ENCODE results near the gene USP17L13. TPM values are rescaled to one million over a fixed set of nuclear protein-coding genes. Genes with fewer than 3 reads are reported as not detected.
A peak's percentile ranks its signal among the peaks of the same experiment; 100 is the strongest.
"Not testable (repeated sequence)": the region's sequence is repeated elsewhere in the genome, so short reads cannot be mapped to it uniquely, and the experiment has no call there.

USP17L13 gene
- total RNA-seq, 1 experiment from 2014 or later: not detected

GRCh38 chr4:9238461-9238860, 13.8 kb downstream of the USP17L13 start:
- BruUV-seq (replicated peaks): not testable (repeated sequence)

DNA sequence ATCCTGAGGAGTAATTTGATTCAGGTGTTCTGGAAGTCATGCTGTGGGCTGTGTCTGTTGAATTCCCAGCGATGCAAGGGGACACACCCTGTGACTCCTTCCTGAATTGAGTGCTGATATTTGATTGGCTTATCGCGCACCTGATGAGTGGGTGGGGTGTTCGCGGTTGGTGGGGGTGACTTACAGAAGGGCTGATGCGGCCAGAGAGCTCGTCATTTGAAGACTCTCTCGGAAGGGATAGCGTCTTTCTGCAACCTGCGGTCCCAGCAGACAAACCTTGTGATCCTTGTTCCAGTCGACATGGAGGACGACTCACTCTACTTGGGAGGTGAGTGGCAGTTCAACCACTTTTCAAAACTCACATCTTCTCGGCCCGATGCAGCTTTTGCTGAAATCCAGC, 18.9 kb downstream of the USP17L13 start, which contains the start of gene USP17L17:
USP17L17 (plus strand) TSS at position 301 of the 400 bp plus-strand sequence; CDS start at position 301, 0 bp downstream.
- CTCF ChIA-PET; POLR2A ChIA-PET (ENCODE audit: unreplicated experiment); H3K36me3 ChIP-seq (ENCODE audit: low read depth); BruUV-seq (replicated peaks); DNase-seq; H3F3A ChIP-seq (ENCODE audit: insufficient read depth, low read depth); H3K27ac ChIP-seq; H3K79me2 ChIP-seq (ENCODE audit: low read depth); H3K9me3 ChIP-seq (ENCODE audit: insufficient read depth, low read depth); intact Hi-C loops (cut with micrococcal nuclease; ENCODE audit: unreplicated experiment); H2AFZ ChIP-seq; H3K4me1 ChIP-seq (replicated peaks; ENCODE audit: insufficient read depth); H3K9me2 ChIP-seq (ENCODE audit: insufficient read depth); H3K4me2 ChIP-seq; H3K27me3 ChIP-seq (ENCODE audit: insufficient read depth, low read depth); H3K4me3 ChIP-seq; H4K20me1 ChIP-seq (ENCODE audit: insufficient read depth): not testable (repeated sequence)

More at GRCh38 chr4:9238461-9238860, 13.8 kb downstream of the USP17L13 start:
- CTCF ChIA-PET; H3K27me3 ChIP-seq (ENCODE audit: insufficient read depth, low read depth); H3K9me3 ChIP-seq (ENCODE audit: insufficient read depth, low read depth); H3F3A ChIP-seq (ENCODE audit: insufficient read depth, low read depth); H3K4me1 ChIP-seq (replicated peaks; ENCODE audit: insufficient read depth); H4K20me1 ChIP-seq (ENCODE audit: insufficient read depth); H3K79me2 ChIP-seq (ENCODE audit: low read depth); H2AFZ ChIP-seq; H3K4me2 ChIP-seq; H3K4me3 ChIP-seq; DNase-seq; POLR2A ChIA-PET (ENCODE audit: unreplicated experiment); intact Hi-C loops (cut with micrococcal nuclease; ENCODE audit: unreplicated experiment); H3K36me3 ChIP-seq (ENCODE audit: low read depth); H3K27ac ChIP-seq; H3K9me2 ChIP-seq (ENCODE audit: insufficient read depth): not testable (repeated sequence)

DNA sequence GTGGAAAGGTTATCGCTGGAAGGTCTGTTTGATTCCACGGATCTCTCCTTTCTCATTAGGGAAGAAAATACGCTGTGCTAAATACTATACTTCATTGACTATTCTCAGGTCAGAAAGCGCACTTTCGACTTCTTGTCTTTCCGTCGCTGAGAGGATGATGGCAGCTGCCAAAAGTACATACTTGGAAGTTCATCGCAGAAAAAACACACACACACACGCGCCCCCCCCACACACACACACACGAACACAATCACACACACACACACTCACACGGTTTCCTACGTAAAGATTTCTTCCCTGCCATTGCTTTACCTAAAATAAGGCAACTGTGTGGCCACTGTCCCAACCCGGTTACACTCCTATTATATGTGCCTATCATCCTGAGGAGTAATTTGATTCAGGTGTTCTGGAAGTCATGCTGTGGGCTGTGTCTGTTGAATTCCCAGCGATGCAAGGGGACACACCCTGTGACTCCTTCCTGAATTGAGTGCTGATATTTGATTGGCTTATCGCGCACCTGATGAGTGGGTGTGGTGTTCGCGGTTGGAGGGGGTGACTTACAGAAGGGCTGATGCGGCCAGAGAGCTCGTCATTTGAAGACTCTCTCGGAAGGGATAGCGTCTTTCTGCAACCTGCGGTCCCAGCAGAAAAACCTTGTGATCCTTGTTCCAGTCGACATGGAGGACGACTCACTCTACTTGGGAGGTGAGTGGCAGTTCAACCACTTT, 23.4 kb downstream of the USP17L13 start, which contains the start of gene USP17L18:
USP17L18 (plus strand) TSS at position 678 of the 728 bp plus-strand sequence; CDS start at position 678, 0 bp downstream.
- POLR2A ChIA-PET (ENCODE audit: unreplicated experiment); CTCF ChIA-PET; H3K9me3 ChIP-seq (ENCODE audit: insufficient read depth, low read depth); H4K20me1 ChIP-seq (ENCODE audit: insufficient read depth); H3K27ac ChIP-seq; H3K4me2 ChIP-seq; H3F3A ChIP-seq (ENCODE audit: insufficient read depth, low read depth); BruUV-seq (replicated peaks); H3K9me2 ChIP-seq (ENCODE audit: insufficient read depth); H3K36me3 ChIP-seq (ENCODE audit: low read depth); H3K27me3 ChIP-seq (ENCODE audit: insufficient read depth, low read depth); H2AFZ ChIP-seq; H3K4me3 ChIP-seq; H3K4me1 ChIP-seq (replicated peaks; ENCODE audit: insufficient read depth); intact Hi-C loops (cut with micrococcal nuclease; ENCODE audit: unreplicated experiment); H3K79me2 ChIP-seq (ENCODE audit: low read depth): not testable (repeated sequence)
- peak in 1 of 2 experiments; percentile 0 for DNase-seq

DNA sequence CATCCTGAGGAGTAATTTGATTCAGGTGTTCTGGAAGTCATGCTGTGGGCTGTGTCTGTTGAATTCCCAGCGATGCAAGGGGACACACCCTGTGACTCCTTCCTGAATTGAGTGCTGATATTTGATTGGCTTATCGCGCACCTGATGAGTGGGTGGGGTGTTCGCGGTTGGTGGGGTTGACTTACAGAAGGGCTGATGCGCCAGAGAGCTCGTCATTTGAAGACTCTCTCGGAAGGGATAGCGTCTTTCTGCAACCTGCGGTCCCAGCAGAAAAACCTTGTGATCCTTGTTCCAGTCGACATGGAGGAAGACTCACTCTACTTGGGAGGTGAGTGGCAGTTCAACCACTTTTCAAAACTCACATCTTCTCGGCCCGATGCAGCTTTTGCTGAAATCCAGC, 28.4 kb downstream of the USP17L13 start, which contains the start of gene USP17L19:
USP17L19 (plus strand) TSS at position 301 of the 400 bp plus-strand sequence; CDS start at position 301, 0 bp downstream.
- H3F3A ChIP-seq (ENCODE audit: insufficient read depth, low read depth); H4K20me1 ChIP-seq (ENCODE audit: insufficient read depth); H3K9me3 ChIP-seq (ENCODE audit: insufficient read depth, low read depth); H3K4me1 ChIP-seq (replicated peaks; ENCODE audit: insufficient read depth); H2AFZ ChIP-seq; DNase-seq; H3K4me3 ChIP-seq; H3K79me2 ChIP-seq (ENCODE audit: low read depth); POLR2A ChIA-PET (ENCODE audit: unreplicated experiment); BruUV-seq (replicated peaks); H3K27me3 ChIP-seq (ENCODE audit: insufficient read depth, low read depth); intact Hi-C loops (cut with micrococcal nuclease; ENCODE audit: unreplicated experiment); H3K9me2 ChIP-seq (ENCODE audit: insufficient read depth); H3K4me2 ChIP-seq; H3K36me3 ChIP-seq (ENCODE audit: low read depth); CTCF ChIA-PET; H3K27ac ChIP-seq: not testable (repeated sequence)

DNA sequence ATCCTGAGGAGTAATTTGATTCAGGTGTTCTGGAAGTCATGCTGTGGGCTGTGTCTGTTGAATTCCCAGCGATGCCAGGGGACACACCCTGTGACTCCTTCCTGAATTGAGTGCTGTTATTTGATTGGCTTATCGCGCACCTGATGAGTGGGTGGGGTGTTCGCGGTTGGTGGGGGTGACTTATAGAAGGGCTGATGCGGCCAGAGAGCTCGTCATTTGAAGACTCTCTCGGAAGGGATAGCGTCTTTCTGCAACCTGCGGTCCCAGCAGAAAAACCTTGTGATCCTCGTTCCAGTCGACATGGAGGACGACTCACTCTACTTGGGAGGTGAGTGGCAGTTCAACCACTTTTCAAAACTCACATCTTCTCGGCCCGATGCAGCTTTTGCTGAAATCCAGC, 33.1 kb downstream of the USP17L13 start, which contains the start of gene USP17L20:
USP17L20 (plus strand) TSS at position 301 of the 400 bp plus-strand sequence; CDS start at position 301, 0 bp downstream.
- H3K9me2 ChIP-seq (ENCODE audit: insufficient read depth); H3K36me3 ChIP-seq (ENCODE audit: low read depth); H3K27ac ChIP-seq; POLR2A ChIA-PET (ENCODE audit: unreplicated experiment); H3K9me3 ChIP-seq (ENCODE audit: insufficient read depth, low read depth); H3K4me1 ChIP-seq (replicated peaks; ENCODE audit: insufficient read depth); H3K27me3 ChIP-seq (ENCODE audit: insufficient read depth, low read depth); BruUV-seq (replicated peaks); H3K79me2 ChIP-seq (ENCODE audit: low read depth); H4K20me1 ChIP-seq (ENCODE audit: insufficient read depth); DNase-seq; H3K4me2 ChIP-seq; H2AFZ ChIP-seq; H3F3A ChIP-seq (ENCODE audit: insufficient read depth, low read depth); intact Hi-C loops (cut with micrococcal nuclease; ENCODE audit: unreplicated experiment); CTCF ChIA-PET; H3K4me3 ChIP-seq: not testable (repeated sequence)

- H3K36me3 ChIP-seq (ENCODE audit: low read depth); CTCF ChIA-PET; H3K4me2 ChIP-seq; H3F3A ChIP-seq (ENCODE audit: insufficient read depth, low read depth); H3K4me3 ChIP-seq; H3K27ac ChIP-seq; H3K9me2 ChIP-seq (ENCODE audit: insufficient read depth); H4K20me1 ChIP-seq (ENCODE audit: insufficient read depth); H3K9me3 ChIP-seq (ENCODE audit: insufficient read depth, low read depth); H3K79me2 ChIP-seq (ENCODE audit: low read depth); POLR2A ChIA-PET (ENCODE audit: unreplicated experiment); H3K27me3 ChIP-seq (ENCODE audit: insufficient read depth, low read depth); DNase-seq; BruUV-seq (replicated peaks); intact Hi-C loops (cut with micrococcal nuclease; ENCODE audit: unreplicated experiment); H2AFZ ChIP-seq; H3K4me1 ChIP-seq (replicated peaks; ENCODE audit: insufficient read depth): not testable (repeated sequence)
Measured at GRCh38 chr4:9262572-9262971, 37.9 kb downstream of the USP17L13 start, which contains the start of gene USP17L21. USP17L21 (plus strand) TSS chr4:9262872; CDS start chr4:9262872, 0 bp downstream.

- DNase-seq; BruUV-seq (replicated peaks); H3K9me2 ChIP-seq (ENCODE audit: insufficient read depth); H3K79me2 ChIP-seq (ENCODE audit: low read depth); H3K36me3 ChIP-seq (ENCODE audit: low read depth); H3F3A ChIP-seq (ENCODE audit: insufficient read depth, low read depth); H3K4me2 ChIP-seq; H3K9me3 ChIP-seq (ENCODE audit: insufficient read depth, low read depth); H3K4me3 ChIP-seq; H3K27me3 ChIP-seq (ENCODE audit: insufficient read depth, low read depth); CTCF ChIA-PET; H3K4me1 ChIP-seq (replicated peaks; ENCODE audit: insufficient read depth); H4K20me1 ChIP-seq (ENCODE audit: insufficient read depth); intact Hi-C loops (cut with micrococcal nuclease; ENCODE audit: unreplicated experiment); H2AFZ ChIP-seq; POLR2A ChIA-PET (ENCODE audit: unreplicated experiment); H3K27ac ChIP-seq: not testable (repeated sequence)
Measured at GRCh38 chr4:9267319-9267718, 42.6 kb downstream of the USP17L13 start, which contains the start of gene USP17L22. USP17L22 (plus strand) TSS chr4:9267619; CDS start chr4:9267619, 0 bp downstream.
